GM12878 (cell line): ENCODE data around the gene ANKRD26. TPM values are rescaled to one million over a fixed set of nuclear protein-coding genes. Genes with fewer than 3 reads are reported as not detected.
A peak's percentile ranks its signal among the peaks of the same experiment; 100 is the strongest.

Source experiments
- ATAC-seq: fragments of 200-7000 bp; cut with Tn5 transposase; 3 replicates; pipeline ENCODE4 v1.9.1; 2020; ENCODE audit warnings: mild to moderate bottlenecking, moderate library complexity
- BruUV-seq: library from RNA; stranded (reverse); fragments of 400-500 nt; replicated peaks from 2 replicates; lab custom pipeline; 2021; lab: Mats Ljungman, UMichigan
- CTCF ChIA-PET: fragments of 300-600 bp; sonication (Branson Sonifier 250); formaldehyde crosslinking; extraction: SDS; loops from one replicate; lab custom pipeline; 2021; ENCODE audit warnings: inconsistent platforms; lab: Yijun Ruan, JAX
- POLR2A ChIA-PET: fragments of 350-600 bp; formaldehyde crosslinking; extraction: SDS; loops from one replicate; lab custom pipeline; 2021; ENCODE audit warnings: inconsistent platforms; lab: Charles Lee
- RAD21 ChIA-PET: fragments of 300-600 bp; sonication (Branson Sonifier 250); formaldehyde crosslinking; loops from one replicate; lab custom pipeline; 2023; ENCODE audit warnings: antibody characterized with exemption; ENCODE audit not compliant: unreplicated experiment; lab: Charles Lee
- SMC1A ChIA-PET: fragments of 300-600 bp; sonication (Branson Sonifier 250); formaldehyde crosslinking; loops from one replicate; lab custom pipeline; 2023; ENCODE audit not compliant: unreplicated experiment, uncharacterized antibody; lab: Charles Lee
- DNase-seq: peaks from one replicate; pipeline ENCODE4 v3.0.0-alpha.2; 2011; ENCODE audit warnings: low read depth, low spot score
- FAIRE-seq: peaks from 3 replicates; lab custom pipeline; 2011; peaks lifted over from hg19 to GRCh38; lab: Jason Lieb, UNC
- H2AFZ ChIP-seq: 2 replicates; pipeline ENCODE4 v1.6.0; 2011; ENCODE audit warnings: low read depth, low read length, control low read depth; ENCODE audit not compliant: control insufficient read depth
- H3K27ac ChIP-seq: 2 replicates; pipeline ENCODE4 v1.5.1; 2011; ENCODE audit warnings: control low read depth; ENCODE audit not compliant: control insufficient read depth, insufficient read depth
- H3K27me3 ChIP-seq, 2 experiments: replicated peaks in 1 of 2; 2 replicates each; pipeline versions ENCODE4 v1.6.0 to v1.6.1; 2011; ENCODE audit warnings: low read length in 1 of 2; ENCODE audit not compliant: control insufficient read depth in 2 of 2, insufficient read depth in 2 of 2
- H3K36me3 ChIP-seq, 2 experiments: 2 replicates each; pipeline ENCODE4 v1.5.1; 2011; ENCODE audit warnings: low read length in 1 of 2; ENCODE audit not compliant: control insufficient read depth in 2 of 2, insufficient read depth in 2 of 2
- H3K4me1 ChIP-seq: 2 replicates; pipeline ENCODE4 v1.6.1; 2011; ENCODE audit warnings: mild to moderate bottlenecking, low read length, moderate library complexity, mixed read lengths; ENCODE audit not compliant: control insufficient read depth, insufficient read depth
- H3K4me2 ChIP-seq: 2 replicates; pipeline ENCODE4 v1.6.0; 2011; ENCODE audit warnings: control low read depth; ENCODE audit not compliant: control insufficient read depth, insufficient read depth
- H3K4me3 ChIP-seq: fragments of 200-600 bp; sonication (generic); 2 replicates; pipeline ENCODE4 v1.5.1; 2016
- H3K79me2 ChIP-seq: 2 replicates; pipeline ENCODE4 v1.6.0; 2011; ENCODE audit warnings: low read length; ENCODE audit not compliant: control insufficient read depth, insufficient read depth
- H3K9ac ChIP-seq: 2 replicates; pipeline ENCODE4 v1.8.0; 2011; ENCODE audit warnings: low read length, control low read depth, mixed read lengths; ENCODE audit not compliant: control insufficient read depth, insufficient read depth
- H3K9me3 ChIP-seq: replicated peaks from 3 replicates; pipeline ENCODE4 v1.5.1; 2011; ENCODE audit warnings: mild to moderate bottlenecking, low read length; ENCODE audit not compliant: control insufficient read depth, insufficient read depth
- H4K20me1 ChIP-seq: 2 replicates; pipeline ENCODE4 v1.6.0; 2011; ENCODE audit not compliant: control insufficient read depth, insufficient read depth
- ESRRA ChIP-seq: IDR thresholded peaks from 2 replicates; pipeline ENCODE4 v1.6.1; 2012; ENCODE audit warnings: mild to moderate bottlenecking, low read length, improper control_type of control experiment
- ETV6 ChIP-seq, 2 experiments: fragments of 450-650 bp in 1 of 2; IDR thresholded peaks in 1 of 2; conservative IDR thresholded peaks in 1 of 2; 2 replicates each; pipeline ENCODE4 v1.6.1; 2014; ENCODE audit warnings: antibody characterized with exemption in 1 of 2, borderline replicate concordance in 1 of 2, low read depth in 1 of 2, mild to moderate bottlenecking in 1 of 2, moderate library complexity in 1 of 2
- EZH2 ChIP-seq: IDR thresholded peaks from 2 replicates; pipeline ENCODE4 v1.6.1; 2012; ENCODE audit warnings: low read depth, mild to moderate bottlenecking, control low read depth, inconsistent platforms, low read length, borderline replicate concordance; ENCODE audit not compliant: control insufficient read depth
- GABPA ChIP-seq: IDR thresholded peaks from 2 replicates; pipeline ENCODE4 v1.6.1; 2014; ENCODE audit warnings: antibody characterized with exemption, low read depth, mild to moderate bottlenecking, inconsistent platforms
- KDM1A ChIP-seq: fragments of 200-600 bp; sonication (generic); IDR thresholded peaks from 2 replicates; pipeline ENCODE4 v1.6.1; 2016; ENCODE audit warnings: borderline replicate concordance
- MLLT1 ChIP-seq: fragments of 450-650 bp; IDR thresholded peaks from 2 replicates; pipeline ENCODE4 v1.6.1; 2016; ENCODE audit warnings: mild to moderate bottlenecking
- NFIC ChIP-seq: IDR thresholded peaks from 2 replicates; pipeline ENCODE4 v1.6.1; 2012; ENCODE audit warnings: low read depth, mild to moderate bottlenecking, inconsistent platforms, low read length, moderate library complexity
- NFXL1 ChIP-seq: fragments of 450-650 bp; IDR thresholded peaks from 2 replicates; pipeline ENCODE4 v1.6.1; 2017; ENCODE audit warnings: antibody characterized with exemption, mild to moderate bottlenecking, borderline replicate concordance
- NFYB ChIP-seq: IDR thresholded peaks from 2 replicates; pipeline ENCODE4 v1.6.1; 2011; ENCODE audit warnings: low read depth, mild to moderate bottlenecking, low read length, improper control_type of control experiment, moderate library complexity; ENCODE audit not compliant: insufficient read depth
- NR2C1 ChIP-seq: fragments of 450-650 bp; IDR thresholded peaks from 2 replicates; pipeline ENCODE4 v1.6.1; 2017; ENCODE audit warnings: antibody characterized with exemption, mild to moderate bottlenecking, moderate library complexity
- PBX3 ChIP-seq: IDR thresholded peaks from 2 replicates; pipeline ENCODE4 v1.6.1; 2011; ENCODE audit warnings: mild to moderate bottlenecking, low read depth, low read length, moderate library complexity; ENCODE audit not compliant: insufficient replicate concordance
- PML ChIP-seq: IDR thresholded peaks from 2 replicates; pipeline ENCODE4 v1.6.1; 2012; ENCODE audit warnings: low read length, inconsistent platforms
- RAD51 ChIP-seq: fragments of 450-650 bp; IDR thresholded peaks from 2 replicates; pipeline ENCODE4 v1.6.1; 2016; ENCODE audit warnings: moderate library complexity, mild to moderate bottlenecking, inconsistent platforms
- RUNX3 ChIP-seq: IDR thresholded peaks from 2 replicates; pipeline ENCODE4 v1.6.1; 2012; ENCODE audit warnings: low read length, inconsistent platforms
- WRNIP1 ChIP-seq: IDR thresholded peaks from 2 replicates; pipeline ENCODE4 v1.6.1; 2011; ENCODE audit warnings: low read depth, low read length, improper control_type of control experiment, borderline replicate concordance
- YY1 ChIP-seq: IDR thresholded peaks from 2 replicates; pipeline ENCODE4 v1.6.1; 2011; ENCODE audit warnings: low read depth, mild to moderate bottlenecking, low read length
- ZBTB33 ChIP-seq: fragments of 450-650 bp; IDR thresholded peaks from 2 replicates; pipeline ENCODE4 v1.6.1; 2017; ENCODE audit warnings: mild to moderate bottlenecking
- ZNF24 ChIP-seq: fragments of 450-650 bp; IDR thresholded peaks from 2 replicates; pipeline ENCODE4 v1.6.1; 2017; ENCODE audit warnings: antibody characterized with exemption, mild to moderate bottlenecking
- WGBS: methylation state at CpG from one replicate; pipeline ENCODE4 v1.1.6; 2016; ENCODE audit warnings: low lambda C conversion rate; ENCODE audit not compliant: insufficient replicate concordance, insufficient coverage; ENCODE audit errors: missing lambda C conversion rate; 5-methylcytosine and 5-hydroxymethylcytosine counted together
- in situ Hi-C: fragments of 300-500 bp; cut with MboI; formaldehyde crosslinking; loops from 9 replicates; pipeline ENCODE4 v1.14.3; 2018; ENCODE audit warnings: mixed read lengths
- intact Hi-C: fragments of 100-400 bp; cut with micrococcal nuclease; formaldehyde crosslinking; loops from one replicate; pipeline ENCODE4 v1.14.2; 2022; ENCODE audit not compliant: unreplicated experiment
- polyA plus RNA-seq, 11 experiments: library from polyadenylated mRNA; depleted of rRNA in 4 of 11; unstranded in 6 of 11; stranded (reverse) in 5 of 11; fragments of >200 nt; fragmentation: Nextera tagmentation in 4 of 11; fragmentation: Illumina TruSeq in 1 of 11; extraction: Ambion mirVana in 4 of 11; extraction: Trizol in 1 of 11; gene quantifications; 1 replicate in 1 of 11; 2 replicates in 10 of 11; pipeline versions ENCODE4 v1.2.1 to v1.2.3, GENCODE V29; 2011 to 2016; ENCODE audit warnings: inconsistent platforms in 2 of 11, missing spikeins in 2 of 11, low read depth in 1 of 11
- total RNA-seq, 4 experiments: library from RNA; depleted of rRNA in 3 of 4; stranded (reverse); fragments of >200 nt in 3 of 4; fragmentation: Illumina TruSeq in 1 of 4; extraction: Trizol in 1 of 4; gene quantifications; 2 replicates each; pipeline versions ENCODE4 v1.2.1 to v1.2.3, GENCODE V29; 2013 to 2021

ANKRD26 gene
- total and polyA plus RNA-seq, 10 of the 15 experiments (the other 5 are each of a cell fraction or from before 2014, with no cell fraction given) = 2.3 to 12.0 (median 5.1) TPM

- H3K79me2 ChIP-seq = peaks cover 7% of the 10 kb centered on the region
- FAIRE-seq (no peak), ATAC-seq (no peak), DNase-seq (no peak)
- H3K36me3 ChIP-seq = no peaks in the 10 kb centered on the region; a peak in 1 of 4 replicates
- peak overlapping the region; percentile 94 for H3K9ac ChIP-seq
- in situ Hi-C loops = no loop called here
- H3K4me2 ChIP-seq = peak overlapping the region; percentile 98
- intact Hi-C loops = no loop called here
- H3K27ac ChIP-seq = peak overlapping the region; percentile 93
- WGBS = 65% methylated on average over 11 of the region's 11 CpGs
- ChIA-PET SMC1A (interaction anchor here (0.6 to 1.0 kb wide), 2 partner anchors 16 to 140 kb away, joined by 3 read pairs; no protein-coding TSS in a partner anchor), POLR2A (interaction anchor here (0.7 kb wide), 1 partner anchor 16 kb away, joined by 7 read pairs; no protein-coding TSS in a partner anchor), CTCF (no interaction called here), RAD21 (no interaction called here)
- H4K20me1 ChIP-seq = no peaks in the 10 kb centered on the region
- no TSS peak for BruUV-seq
- no peaks in the 10 kb centered on the region for H3K9me3 ChIP-seq
- peak overlapping the region; percentile 100 for H2AFZ ChIP-seq
- H3K27me3 ChIP-seq = no peaks in the 10 kb centered on the region
- peaks cover 9% of the 10 kb centered on the region for H3K4me1 ChIP-seq
- peak overlapping the region; percentile 73 for H3K4me3 ChIP-seq
- TF ChIP-seq NFXL1 (no peak), ZBTB33 (peak; percentile 82), NFYB (no peak), RAD51 (no peak), GABPA (no peak), ZNF24 (no peak), ESRRA (no peak), KDM1A (no peak), RUNX3 (no peak), NR2C1 (no peak), MLLT1 (peak; percentile 48; the same call in 1 of the 2 replicates), NFIC (no peak), WRNIP1 (no peak), ETV6 (conservative IDR thresholded peaks at IDR 0.05 in 1 of 2, IDR thresholded peaks at IDR 0.05 in 1 of 2; ENCODE audit: borderline replicate concordance in 1 of 2, low read depth in 1 of 2) (no peak), PML (no peak), YY1 (no peak), EZH2 (no peak), PBX3 (no peak)
Measured at GRCh38 chr10:27099448-27099847, 846 bp downstream of the ANKRD26 start.
